Activated CD4-positive, alpha-beta T cell treated with anti-CD3 and anti-CD28 coated beads, Interleukin-2, Interleukin-4, amounts not matched to agents 100 ng/mL and 50 ng/mL, durations not matched to agents 16 hours and 8 hours (primary cell): Measurements from ENCODE around the gene DPH2.

Experiments used
- DNase-seq: peaks from one replicate; pipeline ENCODE4 v3.0.0-alpha.2; 2020; ENCODE audit warnings: low spot score

Gene DPH2

DNA sequence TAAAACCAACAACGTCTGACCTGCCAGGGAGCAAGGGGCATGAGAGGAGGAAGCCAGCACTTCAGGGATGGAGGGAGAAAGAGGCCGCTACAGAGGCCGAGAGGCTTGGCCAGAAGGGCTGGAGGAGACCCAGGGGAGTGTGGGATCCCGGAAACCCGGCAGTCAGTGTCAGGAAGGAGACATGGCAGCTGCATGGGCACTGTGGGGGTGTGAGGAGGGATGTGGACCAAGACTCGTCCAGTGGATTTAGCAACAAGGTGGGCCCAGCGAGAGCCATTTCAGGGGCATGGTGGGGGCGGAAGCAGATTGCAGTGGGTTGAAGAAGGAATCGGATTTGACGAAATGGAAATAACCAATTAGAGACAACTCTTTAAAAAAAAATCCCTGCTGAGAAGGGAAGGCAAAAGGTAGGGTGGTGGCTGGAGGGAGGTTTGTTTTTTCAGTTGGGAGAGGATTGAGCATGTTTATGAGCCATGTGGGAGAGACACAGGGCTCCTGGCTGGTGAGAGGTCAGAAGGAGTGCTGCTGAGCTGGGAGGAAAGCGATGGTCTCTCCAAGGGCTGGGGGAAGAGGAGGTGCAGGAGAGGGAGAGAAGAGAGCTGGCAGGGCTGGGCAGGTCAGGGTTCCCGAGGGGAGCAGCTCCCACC is 13.6 kb downstream of the DPH2 start:
- DNase-seq = no peak

DNA sequence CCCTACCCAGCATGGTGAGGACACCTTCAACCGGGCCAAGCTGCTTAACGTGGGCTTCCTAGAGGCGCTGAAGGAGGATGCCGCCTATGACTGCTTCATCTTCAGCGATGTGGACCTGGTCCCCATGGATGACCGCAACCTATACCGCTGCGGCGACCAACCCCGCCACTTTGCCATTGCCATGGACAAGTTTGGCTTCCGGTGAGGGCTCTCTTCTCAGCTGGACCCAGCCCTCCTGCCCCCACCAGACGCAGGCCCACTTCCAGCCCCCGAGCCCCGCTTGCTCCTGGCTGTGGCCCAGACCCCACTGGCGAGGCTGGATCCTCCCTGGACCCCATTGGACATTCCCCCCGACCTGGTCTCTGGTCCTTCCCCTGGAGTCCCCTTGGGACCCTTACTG is 15.0 kb downstream of the DPH2 start:
- no peak for DNase-seq

DNA sequence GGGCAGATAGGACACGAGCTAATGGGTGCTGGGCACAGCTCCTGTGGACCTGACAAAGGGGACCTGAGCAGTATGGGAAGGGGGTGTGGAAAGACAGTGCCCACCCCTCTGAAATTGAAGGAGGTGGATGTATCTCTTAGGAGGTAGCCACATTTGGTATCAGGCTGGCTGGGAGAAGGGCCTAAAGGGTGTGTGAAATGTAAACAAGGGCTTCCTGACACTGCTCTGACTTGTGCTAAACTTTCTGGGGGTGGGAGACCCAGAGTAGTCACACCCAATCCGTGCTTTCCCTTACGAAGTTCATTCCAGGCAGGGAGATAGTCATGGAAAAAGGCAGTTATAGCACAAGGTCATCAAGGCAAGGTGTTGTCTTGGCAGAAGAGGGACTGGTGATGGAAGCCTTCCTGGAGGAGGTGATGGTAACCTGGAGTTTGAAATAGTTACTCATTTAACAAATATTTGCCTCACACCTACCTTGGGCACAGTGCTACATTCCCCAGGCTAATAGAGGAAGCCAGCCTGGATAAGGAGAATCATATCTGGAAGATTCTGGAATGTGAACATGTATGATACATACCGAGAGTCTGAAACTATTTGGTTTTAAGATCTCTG is 16.3 kb downstream of the DPH2 start:
- no peak for DNase-seq

DNA sequence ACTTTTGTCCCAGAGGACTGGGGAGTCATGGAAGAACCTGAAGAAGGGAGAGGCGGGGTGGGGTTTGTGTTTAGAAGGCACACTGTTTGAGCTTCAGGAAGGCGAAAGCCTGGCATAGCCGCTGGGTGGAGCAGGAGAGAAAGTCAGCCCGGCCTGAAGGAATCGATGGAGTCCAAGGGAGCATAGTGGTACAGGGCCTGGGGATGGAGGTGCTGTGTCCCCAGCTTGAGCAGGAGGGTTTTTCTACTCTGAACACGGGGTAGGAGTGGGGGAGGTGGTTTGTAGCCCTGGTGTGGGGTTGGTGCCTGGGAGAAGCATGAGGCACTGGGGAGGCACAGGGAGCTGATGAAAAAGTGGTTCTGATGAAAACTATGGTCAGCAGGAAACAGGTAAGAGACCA is 16.9 kb downstream of the DPH2 start:
- DNase-seq = no peak

DNA sequence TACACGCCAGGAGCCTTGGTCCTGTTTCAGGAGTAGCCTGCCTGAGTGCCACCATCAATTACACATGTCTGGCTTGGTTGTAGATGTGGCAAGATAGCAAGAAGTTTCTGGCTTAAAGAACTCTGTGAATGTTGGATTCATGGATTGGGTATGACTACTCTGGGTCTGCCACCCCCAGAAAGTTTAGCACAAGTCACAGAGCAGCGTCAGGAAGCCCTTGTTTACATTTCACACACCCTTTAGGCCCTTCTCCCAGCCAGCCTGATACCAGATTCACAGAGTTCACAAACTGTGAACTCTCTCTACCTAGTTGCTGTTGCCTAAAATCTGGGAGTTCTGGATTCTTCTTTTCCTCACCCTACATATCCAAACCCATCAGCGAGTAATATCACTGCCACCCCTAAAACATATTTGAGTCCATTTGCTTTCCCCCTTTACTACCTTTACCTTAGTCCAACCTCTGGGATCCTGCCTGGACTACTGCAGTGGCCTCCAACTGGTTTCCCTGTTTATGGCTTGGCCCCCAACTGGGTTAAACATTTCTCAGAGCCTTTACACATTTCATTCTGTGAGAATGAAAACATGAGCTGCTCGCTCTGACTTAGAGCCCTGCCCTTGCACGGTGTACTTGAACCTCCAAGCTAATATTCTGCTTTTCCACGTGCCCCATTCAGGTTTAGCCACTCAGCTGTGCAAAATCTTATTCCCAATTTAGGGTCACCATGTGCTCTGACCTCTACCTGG is 17.5 kb downstream of the DPH2 start:
- DNase-seq = no peak

DNA sequence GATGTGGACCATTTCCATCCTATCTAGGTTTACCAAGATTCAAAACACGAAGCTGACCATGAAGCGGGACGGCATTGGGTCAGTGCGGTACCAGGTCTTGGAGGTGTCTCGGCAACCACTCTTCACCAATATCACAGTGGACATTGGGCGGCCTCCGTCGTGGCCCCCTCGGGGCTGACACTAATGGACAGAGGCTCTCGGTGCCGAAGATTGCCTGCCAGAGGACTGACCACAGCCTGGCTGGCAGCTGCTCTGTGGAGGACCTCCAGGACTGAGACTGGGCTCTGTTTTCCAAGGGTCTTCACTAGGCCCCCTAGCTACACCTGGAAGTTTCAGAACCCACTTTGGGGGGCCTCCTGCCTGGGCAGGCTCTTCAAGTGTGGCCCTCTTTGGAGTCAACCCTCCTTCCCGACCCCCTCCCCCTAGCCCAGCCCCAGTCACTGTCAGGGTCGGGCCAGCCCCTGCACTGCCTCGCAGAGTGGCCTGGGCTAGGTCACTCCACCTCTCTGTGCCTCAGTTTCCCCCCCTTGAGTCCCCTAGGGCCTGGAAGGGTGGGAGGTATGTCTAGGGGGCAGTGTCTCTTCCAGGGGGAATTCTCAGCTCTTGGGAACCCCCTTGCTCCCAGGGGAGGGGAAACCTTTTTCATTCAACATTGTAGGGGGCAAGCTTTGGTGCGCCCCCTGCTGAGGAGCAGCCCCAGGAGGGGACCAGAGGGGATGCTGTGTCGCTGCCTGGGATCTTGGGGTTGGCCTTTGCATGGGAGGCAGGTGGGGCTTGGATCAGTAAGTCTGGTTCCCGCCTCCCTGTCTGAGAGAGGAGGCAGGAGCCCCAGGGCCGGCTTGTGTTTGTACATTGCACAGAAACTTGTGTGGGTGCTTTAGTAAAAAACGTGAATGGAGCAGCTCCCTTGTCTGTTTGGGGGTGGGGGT is 20.7 kb downstream of the DPH2 start:
- DNase-seq = no peak

DNA sequence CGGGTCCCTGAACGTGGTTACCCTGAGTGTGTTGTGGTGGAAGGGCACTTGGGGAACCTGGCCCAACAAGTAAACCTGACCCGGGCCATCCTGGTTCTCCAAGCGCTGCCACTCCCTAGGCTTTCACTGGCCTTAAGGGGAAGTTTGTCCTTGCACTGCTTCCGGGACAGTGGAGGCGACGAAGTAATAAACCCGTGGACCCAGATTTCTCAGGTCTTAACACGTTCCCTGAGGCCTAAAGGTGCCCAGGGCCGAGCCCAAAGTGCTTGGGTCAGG is 21.3 kb downstream of the DPH2 start:
- DNase-seq = no peak

DNA sequence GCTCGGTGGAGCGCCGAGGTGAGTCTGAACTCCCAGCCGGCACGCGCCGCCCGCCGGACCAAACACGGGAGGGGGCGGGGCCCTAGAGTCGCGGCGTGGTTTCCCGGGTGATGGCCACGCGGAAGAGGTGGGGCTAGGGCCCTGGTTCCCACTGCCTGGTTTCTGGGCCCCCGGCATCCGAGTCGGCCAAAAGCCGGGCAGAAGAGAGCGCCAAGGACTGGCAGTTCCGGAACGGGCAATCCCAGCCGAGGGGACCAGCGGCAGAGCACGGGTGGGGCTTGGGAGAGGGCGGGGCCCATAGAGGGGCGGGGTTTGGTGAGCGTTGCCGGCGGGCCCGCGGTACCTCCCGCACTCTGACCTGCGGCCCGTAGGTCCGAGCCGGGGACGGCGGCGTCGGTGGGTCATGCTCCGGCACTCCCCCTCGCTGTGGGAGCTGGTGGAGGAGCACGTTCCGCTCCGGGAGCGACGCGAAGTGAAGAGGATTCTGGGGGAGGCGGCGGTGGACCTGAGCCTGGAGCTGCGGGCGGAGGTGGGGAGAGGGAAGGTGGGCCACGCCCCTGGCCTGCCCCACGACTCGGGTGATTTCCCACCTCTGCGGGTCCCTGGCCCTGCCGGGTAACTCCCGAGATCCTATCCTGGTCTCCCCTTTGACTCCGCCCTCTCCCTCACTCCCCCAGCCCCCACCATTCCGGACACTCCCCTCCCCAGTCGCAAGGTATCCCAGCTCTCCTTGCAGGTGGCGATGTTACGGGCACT is 21.8 kb downstream of the DPH2 start, which contains the start of gene CCDC24:
TSS of gene CCDC24 (plus strand) at position 124 of the 756 bp plus-strand sequence. CDS start at position 404, 280 bp downstream.
- DNase-seq = peak; percentile 75

DNA sequence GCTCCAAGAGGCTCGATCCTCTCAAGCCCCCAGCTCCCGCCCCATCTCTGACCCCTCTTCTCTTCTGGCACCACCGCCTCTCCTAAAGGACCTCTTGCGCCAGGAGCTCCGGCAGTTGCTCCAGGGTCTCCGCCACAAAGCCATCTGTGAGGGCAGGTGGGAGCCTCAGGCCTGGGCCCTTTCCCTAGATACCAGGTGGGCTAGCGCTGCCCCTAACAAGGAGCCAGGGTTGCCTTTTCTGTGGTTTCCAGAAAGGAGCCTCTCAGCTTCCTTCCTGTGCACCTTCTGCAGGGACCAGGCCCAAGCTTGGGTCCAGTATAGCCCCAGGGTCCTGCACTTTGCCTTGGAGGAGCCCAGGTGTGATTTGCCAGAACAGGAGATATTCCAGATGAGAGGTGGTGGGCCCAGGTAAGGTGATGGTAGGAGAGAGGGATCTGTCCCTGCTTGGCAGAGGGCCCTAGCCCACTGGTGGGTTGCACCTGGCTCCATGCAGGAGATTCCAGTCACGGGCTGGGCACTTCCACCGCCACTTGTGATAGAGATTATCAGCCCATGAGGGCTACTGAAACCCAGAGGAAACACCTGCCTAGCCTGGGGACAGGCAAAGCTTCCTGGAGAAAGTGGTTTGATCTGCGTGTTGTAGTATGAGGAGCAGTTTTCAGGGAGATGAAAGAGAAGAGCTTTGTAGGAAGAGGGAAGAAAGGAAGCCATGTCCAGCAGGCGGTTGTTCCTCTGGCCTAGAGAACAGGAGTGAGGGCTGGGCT is 22.6 kb downstream of the DPH2 start:
- no peak for DNase-seq

DNA sequence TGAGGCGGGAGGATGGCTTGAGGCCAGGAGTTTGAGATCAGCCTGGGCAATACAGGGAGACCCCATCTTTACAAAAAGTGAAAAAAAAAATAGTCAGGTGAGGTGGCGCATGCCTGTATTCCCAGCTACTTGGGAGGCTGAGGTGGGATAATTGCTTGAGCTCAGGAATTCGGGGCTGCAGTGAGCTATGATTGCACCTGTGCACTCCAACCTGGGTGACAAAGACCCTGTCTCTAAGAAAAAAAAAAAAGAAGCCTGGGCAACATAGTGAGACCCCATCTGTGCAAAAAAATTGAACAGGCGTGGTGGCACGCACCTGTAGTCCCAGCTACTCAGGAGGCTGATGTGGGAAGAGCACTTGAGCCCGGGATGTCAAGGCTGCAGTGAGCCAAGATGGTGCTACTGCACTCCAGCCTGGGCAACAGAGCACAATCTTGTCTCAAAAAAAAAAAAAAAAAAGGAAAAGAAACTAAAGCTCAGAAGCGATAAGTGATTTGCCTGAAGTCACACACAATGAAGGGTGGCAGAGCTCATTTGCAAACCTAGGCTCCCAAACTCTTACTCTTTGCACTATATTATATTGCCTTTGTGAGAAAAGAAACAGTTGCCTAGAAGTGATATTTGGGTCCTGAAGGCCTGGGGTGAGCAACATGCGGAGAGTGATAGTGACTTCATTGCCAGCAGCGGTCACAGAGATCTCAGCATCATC is 23.6 kb downstream of the DPH2 start:
- no peak for DNase-seq

DNA sequence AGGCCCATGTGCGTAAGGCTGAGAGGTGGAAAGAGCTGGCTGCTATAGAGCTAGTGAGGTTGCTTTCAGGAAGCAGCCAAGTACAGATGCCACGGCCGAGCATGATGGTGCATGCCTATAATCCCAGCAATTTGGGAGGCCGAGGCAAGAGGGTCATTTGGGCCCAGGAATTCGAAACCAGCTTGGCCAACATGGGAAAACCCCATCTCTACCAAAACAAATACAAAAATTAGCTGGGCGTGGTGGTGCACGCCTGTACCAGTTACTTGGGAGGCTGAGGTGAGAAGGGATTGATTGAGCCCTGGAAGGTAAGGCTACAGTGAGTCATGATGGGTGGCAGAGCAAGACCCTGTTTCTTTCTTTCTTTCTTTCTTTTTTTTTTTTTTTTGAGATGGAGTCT is 24.3 kb downstream of the DPH2 start:
- DNase-seq = no peak

DNA sequence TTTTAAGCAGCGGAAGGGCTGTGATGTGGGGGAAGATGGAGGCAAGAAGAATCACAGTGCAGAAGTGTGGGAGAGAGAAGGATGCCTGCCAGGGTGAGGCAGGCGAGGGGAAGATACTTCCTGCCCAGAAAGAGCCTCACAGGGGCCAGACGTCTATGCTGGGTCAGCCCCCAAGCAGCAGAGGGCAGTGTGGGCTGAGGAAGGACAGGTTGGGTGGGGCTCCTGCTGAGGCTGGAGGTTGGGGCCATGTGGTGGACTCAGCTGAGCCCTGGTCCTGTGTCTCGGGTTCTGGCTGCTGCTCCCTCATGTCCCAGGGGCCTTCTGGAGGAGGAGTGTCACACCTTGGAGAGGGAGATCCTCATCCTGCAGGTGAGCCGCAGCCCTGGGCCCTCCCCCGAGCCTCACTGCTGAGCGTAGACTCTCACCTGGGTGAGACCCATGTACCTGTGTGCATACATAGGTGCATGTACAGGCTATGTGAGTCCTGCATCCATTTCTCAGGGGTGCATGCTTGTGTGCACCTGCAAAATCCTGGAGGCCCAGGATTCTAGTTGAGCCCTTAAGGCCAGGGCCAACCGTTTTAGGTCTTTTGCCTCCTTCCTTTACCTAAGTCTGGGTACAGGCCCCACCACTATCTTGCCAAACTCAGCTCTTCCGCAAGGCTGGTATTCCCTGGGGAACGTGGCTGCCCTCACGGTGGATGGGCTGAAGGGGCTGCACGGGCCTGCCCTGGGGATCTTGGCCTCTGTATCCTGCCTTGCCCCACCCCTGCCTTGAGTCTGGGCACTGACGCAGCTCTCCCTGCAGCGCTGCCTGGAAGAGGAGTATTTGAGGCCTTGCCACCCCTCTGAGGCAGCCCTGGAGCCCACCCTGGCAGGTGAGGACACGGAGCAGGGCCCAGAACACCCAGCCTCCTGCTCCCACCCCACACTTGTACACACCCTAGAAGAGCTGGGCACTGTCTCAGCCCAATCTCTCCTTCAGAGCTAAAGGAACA is 25.3 kb downstream of the DPH2 start:
- DNase-seq = peak; percentile 11

DNA sequence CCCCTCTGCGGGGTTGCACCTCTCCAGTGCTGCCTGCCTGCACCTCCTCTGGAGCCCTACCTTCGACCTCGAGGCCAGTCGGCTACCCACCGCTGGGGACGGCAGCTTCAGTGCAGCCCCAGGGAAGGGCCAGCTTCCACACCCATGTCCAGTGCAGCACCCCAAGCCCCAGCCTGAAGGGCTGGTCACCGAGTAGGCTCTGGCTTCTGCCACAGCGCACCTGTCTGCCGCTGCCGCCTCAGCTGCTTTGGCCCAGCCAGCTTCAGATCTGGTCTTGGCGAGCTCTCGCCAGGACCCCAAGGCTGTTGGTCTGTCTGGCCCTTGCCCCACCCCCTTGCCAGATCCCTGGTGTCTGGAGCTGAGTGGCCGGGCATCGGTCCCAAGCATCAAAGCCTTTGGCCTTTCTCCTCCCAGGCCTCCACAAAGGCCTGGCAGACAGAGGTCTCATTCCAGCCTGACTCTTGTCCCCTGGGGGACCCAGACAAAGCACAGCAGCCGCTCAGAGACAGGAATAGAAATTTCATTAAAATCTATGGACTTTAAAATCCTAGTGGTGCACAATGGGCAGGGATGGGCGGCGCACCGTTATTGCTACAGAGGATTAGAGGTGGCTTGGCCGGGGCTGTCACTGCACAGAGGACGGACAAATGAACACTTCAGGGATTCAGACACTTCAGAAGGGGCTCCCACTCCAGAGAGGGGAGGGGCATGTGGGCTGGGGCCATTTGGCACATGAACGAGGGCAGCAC is 26.3 kb downstream of the DPH2 start:
- no peak for DNase-seq

DNA sequence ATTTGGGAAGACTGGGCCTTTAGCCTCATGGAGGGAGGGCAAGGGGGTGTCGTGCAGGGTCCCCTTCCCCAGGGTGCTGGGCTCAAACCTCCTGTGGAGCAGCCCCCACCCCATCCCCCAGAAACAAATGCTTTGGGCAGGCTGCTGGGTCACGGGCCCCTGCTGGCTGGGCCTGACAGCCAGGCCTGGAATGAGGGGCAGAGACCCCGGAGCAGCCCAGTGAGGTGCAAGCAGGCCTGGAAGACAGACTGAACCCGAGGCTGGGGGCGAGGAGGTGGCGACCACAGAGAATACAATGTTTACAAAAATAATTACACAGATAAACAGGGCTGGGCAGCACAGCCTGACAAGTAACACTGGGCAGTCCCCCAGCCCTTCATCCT is 26.9 kb downstream of the DPH2 start:
- DNase-seq = no peak

DNA sequence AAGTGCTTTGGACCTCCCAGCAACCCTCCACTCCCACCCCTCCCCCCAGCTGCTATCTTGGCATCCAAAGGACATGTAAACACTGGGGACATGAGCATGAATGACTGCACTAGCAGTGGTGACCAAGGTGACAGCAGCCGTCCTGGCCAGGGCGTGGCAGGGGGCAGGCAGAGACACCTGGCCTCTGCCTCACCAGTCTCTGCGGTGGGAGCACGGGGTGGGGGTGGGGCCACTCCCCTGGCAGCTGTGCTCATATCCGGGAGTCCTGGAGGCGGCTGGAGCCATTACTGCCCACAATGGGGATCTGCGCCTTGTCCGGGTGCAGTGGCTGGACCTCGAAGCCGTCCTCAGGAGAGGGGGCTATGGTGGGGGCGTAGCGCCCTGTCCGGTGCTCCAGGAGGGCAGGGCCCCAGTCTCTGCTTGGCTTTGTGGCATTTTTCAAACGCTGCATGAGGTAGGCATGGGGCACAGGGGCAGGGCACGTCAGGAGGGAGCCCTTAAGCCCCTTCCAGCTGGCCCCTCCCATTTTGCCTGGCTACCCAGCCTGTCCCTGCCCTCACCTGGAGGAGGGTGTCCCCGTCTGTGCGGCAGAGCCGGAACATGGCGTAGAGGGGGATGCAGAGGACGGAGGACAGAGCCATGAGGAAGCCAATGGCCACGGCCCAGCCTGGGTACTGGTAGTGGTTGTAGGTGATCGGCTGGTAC is 27.6 kb downstream of the DPH2 start:
- DNase-seq = no peak

DNA sequence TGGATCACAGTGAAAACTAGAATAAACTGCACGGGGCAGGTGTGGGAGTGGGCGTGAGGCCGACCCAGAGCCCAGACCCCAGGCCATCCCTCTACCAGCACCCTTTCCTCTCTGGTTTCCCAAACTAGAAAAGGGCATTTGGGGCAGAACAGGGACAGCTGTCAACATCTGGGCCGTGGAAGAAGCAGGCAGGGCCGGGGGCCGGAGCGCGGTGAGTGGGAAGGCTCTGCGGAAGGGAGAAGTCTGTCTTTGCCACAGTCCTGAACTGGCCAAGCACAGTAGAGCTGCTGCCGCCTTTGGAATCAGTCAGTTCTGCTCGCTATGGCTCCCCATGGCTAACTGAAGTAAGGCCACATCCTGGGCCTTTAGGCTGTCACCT is 28.2 kb downstream of the DPH2 start:
- DNase-seq = no peak

DNA sequence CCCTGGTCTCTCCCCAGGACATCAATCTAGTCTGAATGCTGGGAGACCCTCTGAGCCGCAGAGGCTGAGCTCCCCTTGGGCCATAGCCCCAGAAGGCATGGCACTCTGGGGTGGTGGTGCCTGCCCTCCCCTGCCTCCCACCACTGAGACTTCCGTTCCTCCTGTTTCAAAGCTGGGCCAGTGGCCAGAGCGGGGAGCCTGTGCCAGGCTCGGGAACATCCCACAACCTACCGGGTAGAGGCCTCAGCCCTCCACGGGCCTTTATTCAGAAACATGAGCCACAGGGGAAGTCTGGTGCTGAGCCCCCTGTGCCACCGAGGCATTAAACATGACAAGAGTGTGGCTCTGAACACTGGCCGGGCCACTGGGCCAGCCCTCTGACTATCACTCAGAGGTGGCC is 29.6 kb downstream of the DPH2 start:
- no peak for DNase-seq

DNA sequence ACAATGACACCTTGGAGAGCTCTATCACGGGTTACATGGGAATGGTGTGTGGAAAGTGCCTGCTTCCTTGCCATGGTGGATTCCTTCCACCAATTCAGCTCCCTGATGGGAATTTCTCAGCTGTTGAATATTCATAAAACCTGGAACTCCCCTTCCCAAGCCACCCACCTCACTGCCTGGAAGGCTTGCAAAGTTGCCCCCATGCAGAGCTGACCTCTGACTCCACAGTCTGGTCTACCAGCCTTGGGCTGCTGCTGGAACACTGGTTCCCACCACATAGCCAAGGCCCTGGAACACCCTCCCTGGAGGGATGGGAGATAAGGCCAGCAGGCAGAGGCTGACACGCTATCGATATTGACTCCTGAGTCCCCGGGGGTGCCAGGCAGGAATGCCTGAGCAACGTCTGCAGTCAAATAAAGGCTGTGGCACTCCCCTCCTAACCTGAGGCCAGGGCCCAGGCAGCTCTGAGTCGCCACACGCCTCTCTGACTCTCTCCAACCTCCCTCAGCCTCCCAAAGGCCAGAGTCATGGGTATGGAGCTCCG is 30.4 kb downstream of the DPH2 start:
- no peak for DNase-seq
